Measurements from ENCODE around the gene ATAD3B. TPM values are rescaled to one million over a fixed set of nuclear protein-coding genes. Genes with fewer than 3 reads are reported as not detected.

The ATAD3B gene
- total RNA-seq, 1 experiment from 2014 or later: 63.6 TPM

- TF ChIP-seq, protein P1, sequence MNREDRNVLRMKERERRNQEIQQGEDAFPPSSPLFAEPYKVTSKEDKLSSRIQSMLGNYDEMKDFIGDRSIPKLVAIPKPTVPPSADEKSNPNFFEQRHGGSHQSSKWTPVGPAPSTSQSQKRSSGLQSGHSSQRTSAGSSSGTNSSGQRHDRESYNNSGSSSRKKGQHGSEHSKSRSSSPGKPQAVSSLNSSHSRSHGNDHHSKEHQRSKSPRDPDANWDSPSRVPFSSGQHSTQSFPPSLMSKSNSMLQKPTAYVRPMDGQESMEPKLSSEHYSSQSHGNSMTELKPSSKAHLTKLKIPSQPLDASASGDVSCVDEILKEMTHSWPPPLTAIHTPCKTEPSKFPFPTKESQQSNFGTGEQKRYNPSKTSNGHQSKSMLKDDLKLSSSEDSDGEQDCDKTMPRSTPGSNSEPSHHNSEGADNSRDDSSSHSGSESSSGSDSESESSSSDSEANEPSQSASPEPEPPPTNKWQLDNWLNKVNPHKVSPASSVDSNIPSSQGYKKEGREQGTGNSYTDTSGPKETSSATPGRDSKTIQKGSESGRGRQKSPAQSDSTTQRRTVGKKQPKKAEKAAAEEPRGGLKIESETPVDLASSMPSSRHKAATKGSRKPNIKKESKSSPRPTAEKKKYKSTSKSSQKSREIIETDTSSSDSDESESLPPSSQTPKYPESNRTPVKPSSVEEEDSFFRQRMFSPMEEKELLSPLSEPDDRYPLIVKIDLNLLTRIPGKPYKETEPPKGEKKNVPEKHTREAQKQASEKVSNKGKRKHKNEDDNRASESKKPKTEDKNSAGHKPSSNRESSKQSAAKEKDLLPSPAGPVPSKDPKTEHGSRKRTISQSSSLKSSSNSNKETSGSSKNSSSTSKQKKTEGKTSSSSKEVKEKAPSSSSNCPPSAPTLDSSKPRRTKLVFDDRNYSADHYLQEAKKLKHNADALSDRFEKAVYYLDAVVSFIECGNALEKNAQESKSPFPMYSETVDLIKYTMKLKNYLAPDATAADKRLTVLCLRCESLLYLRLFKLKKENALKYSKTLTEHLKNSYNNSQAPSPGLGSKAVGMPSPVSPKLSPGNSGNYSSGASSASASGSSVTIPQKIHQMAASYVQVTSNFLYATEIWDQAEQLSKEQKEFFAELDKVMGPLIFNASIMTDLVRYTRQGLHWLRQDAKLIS (CRISPR knock-in tag; IDR thresholded peaks at IDR 0.05; ENCODE audit: borderline replicate concordance): no peak
- TF ChIP-seq SMAD4 (CRISPR knock-in tag; IDR thresholded peaks at IDR 0.05) (no peak), FOXK1 (CRISPR knock-in tag; IDR thresholded peaks at IDR 0.05) (no peak), RELA (CRISPR knock-in tag; IDR thresholded peaks at IDR 0.05; ENCODE audit: borderline replicate concordance) (no peak), ATF3 (CRISPR knock-in tag; conservative IDR thresholded peaks at IDR 0.05) (no peak), ZNF423 (CRISPR knock-in tag; IDR thresholded peaks at IDR 0.05) (no peak)
- TF ChIP-seq, protein P2, sequence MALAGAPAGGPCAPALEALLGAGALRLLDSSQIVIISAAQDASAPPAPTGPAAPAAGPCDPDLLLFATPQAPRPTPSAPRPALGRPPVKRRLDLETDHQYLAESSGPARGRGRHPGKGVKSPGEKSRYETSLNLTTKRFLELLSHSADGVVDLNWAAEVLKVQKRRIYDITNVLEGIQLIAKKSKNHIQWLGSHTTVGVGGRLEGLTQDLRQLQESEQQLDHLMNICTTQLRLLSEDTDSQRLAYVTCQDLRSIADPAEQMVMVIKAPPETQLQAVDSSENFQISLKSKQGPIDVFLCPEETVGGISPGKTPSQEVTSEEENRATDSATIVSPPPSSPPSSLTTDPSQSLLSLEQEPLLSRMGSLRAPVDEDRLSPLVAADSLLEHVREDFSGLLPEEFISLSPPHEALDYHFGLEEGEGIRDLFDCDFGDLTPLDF (CRISPR knock-in tag; IDR thresholded peaks at IDR 0.05): no peak
- TF ChIP-seq, protein P3, sequence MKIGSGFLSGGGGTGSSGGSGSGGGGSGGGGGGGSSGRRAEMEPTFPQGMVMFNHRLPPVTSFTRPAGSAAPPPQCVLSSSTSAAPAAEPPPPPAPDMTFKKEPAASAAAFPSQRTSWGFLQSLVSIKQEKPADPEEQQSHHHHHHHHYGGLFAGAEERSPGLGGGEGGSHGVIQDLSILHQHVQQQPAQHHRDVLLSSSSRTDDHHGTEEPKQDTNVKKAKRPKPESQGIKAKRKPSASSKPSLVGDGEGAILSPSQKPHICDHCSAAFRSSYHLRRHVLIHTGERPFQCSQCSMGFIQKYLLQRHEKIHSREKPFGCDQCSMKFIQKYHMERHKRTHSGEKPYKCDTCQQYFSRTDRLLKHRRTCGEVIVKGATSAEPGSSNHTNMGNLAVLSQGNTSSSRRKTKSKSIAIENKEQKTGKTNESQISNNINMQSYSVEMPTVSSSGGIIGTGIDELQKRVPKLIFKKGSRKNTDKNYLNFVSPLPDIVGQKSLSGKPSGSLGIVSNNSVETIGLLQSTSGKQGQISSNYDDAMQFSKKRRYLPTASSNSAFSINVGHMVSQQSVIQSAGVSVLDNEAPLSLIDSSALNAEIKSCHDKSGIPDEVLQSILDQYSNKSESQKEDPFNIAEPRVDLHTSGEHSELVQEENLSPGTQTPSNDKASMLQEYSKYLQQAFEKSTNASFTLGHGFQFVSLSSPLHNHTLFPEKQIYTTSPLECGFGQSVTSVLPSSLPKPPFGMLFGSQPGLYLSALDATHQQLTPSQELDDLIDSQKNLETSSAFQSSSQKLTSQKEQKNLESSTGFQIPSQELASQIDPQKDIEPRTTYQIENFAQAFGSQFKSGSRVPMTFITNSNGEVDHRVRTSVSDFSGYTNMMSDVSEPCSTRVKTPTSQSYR (CRISPR knock-in tag; IDR thresholded peaks at IDR 0.05): no peak
These were observed 19.2 kb downstream of the ATAD3B start (continued) for GRCh38 chr1:1490633-1491230.

DNA sequence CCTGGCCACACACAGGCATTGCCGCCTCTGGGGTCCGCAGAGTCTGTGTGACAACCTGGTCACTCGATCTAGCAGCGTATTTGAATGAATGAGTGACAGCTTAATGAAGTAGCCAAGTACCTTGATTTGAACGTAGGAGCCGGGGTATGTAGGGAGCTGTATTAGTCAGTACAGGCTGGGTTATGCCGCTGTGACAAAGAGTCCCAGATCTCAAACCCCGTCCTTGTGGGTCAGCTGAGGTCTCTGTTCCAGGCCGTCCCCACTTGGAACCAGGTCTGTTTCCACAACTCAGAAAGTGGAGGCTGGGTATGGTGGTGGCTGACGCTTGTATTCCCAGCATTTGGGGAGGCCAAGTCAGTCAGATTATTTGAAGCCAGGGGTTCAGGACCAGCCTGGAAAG lies 20.0 kb downstream of the ATAD3B start:
- H3K27ac Mint-ChIP-seq: no peak overlapping the region
- CTCF ChIA-PET: interaction anchor here (0.9 to 1.7 kb wide), 2 partner anchors 9 to 13 kb away, joined by 3 to 5 read pairs; no protein-coding TSS in a partner anchor
- TF ChIP-seq ESRRA (CRISPR knock-in tag; IDR thresholded peaks at IDR 0.05; ENCODE audit: borderline replicate concordance) (no peak), NFYB (CRISPR knock-in tag; conservative IDR thresholded peaks at IDR 0.05; ENCODE audit: low read depth) (no peak), KAT7 (CRISPR knock-in tag; IDR thresholded peaks at IDR 0.05; ENCODE audit: borderline replicate concordance) (no peak), TP53 (CRISPR knock-in tag; IDR thresholded peaks at IDR 0.05) (no peak), TEAD4 (CRISPR knock-in tag; IDR thresholded peaks at IDR 0.05) (no peak), ATF6 (CRISPR knock-in tag; IDR thresholded peaks at IDR 0.05) (no peak), NR2C2 (CRISPR knock-in tag; IDR thresholded peaks at IDR 0.05) (no peak), TCF7 (CRISPR knock-in tag; IDR thresholded peaks at IDR 0.05; ENCODE audit: low read depth) (no peak), ZNF671 (CRISPR knock-in tag; IDR thresholded peaks at IDR 0.05) (no peak), NFE2L1 (CRISPR knock-in tag; IDR thresholded peaks at IDR 0.05) (no peak), RORB (CRISPR knock-in tag; IDR thresholded peaks at IDR 0.05) (no peak)
- TF ChIP-seq, protein P3 (CRISPR knock-in tag; IDR thresholded peaks at IDR 0.05): no peak
- TF ChIP-seq, protein P4, sequence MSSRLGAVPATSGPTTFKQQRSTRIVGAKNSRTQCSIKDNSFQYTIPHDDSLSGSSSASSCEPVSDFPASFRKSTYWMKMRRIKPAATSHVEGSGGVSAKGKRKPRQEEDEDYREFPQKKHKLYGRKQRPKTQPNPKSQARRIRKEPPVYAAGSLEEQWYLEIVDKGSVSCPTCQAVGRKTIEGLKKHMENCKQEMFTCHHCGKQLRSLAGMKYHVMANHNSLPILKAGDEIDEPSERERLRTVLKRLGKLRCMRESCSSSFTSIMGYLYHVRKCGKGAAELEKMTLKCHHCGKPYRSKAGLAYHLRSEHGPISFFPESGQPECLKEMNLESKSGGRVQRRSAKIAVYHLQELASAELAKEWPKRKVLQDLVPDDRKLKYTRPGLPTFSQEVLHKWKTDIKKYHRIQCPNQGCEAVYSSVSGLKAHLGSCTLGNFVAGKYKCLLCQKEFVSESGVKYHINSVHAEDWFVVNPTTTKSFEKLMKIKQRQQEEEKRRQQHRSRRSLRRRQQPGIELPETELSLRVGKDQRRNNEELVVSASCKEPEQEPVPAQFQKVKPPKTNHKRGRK (CRISPR knock-in tag; IDR thresholded peaks at IDR 0.05; ENCODE audit: borderline replicate concordance): no peak

More for the DNA sequence above, 20.0 kb downstream of the ATAD3B start:
- no peak for DNase-seq (ENCODE audit: low spot score)
- H3K27me3 Mint-ChIP-seq (ENCODE audit: low read depth): no peaks in the 10 kb centered on the region
- no peak for ATAC-seq
- POLR2A ChIA-PET: no interaction called here
- H3K4me3 Mint-ChIP-seq: no peak overlapping the region
- H3K36me3 Mint-ChIP-seq: peaks cover 47% of the 10 kb centered on the region
- no peaks in the 10 kb centered on the region for H3K4me1 Mint-ChIP-seq
- H3K9me3 Mint-ChIP-seq: peaks cover 7% of the 10 kb centered on the region; the same call in 1 of the 2 replicates

All from WTC11 (cell line).